HL-60 (cell line): ENCODE measurements around the gene CFAP61.

Experiments
- CTCF ChIP-seq: IDR thresholded peaks from one replicate; pipeline ENCODE4 v1.5.1; 2011; ENCODE audit warnings: low read length, control low read depth, inconsistent platforms; ENCODE audit not compliant: insufficient read depth
- GABPA ChIP-seq: IDR thresholded peaks from 2 replicates; pipeline ENCODE4 v1.6.1; 2012; ENCODE audit warnings: low read depth
- POLR2AphosphoS5 ChIP-seq: IDR thresholded peaks from 2 replicates; pipeline ENCODE4 v1.6.1; 2012; ENCODE audit warnings: low read depth
- REST ChIP-seq: IDR thresholded peaks from 2 replicates; pipeline ENCODE4 v1.6.1; 2012; ENCODE audit warnings: low read depth; ENCODE audit not compliant: insufficient replicate concordance
- SPI1 ChIP-seq: IDR thresholded peaks from 2 replicates; pipeline ENCODE4 v1.6.1; 2012; ENCODE audit warnings: low read depth, mild to moderate bottlenecking, borderline replicate concordance

GRCh38 chr20:20375862-20376261 lies 323.5 kb downstream of the CFAP61 start:
- TF ChIP-seq CTCF (no peak), POLR2AphosphoS5 (no peak), SPI1 (no peak), REST (no peak), GABPA (no peak)
